Hepatocyte (in vitro differentiated cells): ENCODE measurements around the gene PACS1. TPM values are rescaled to one million over a fixed set of nuclear protein-coding genes. Genes with fewer than 3 reads are reported as not detected.
"Not testable (repeated sequence)": the region's sequence is repeated elsewhere in the genome, so short reads cannot be mapped to it uniquely, and the experiment has no call there.

Source experiments
- DNase-seq: peaks from one replicate; pipeline ENCODE4 v3.0.0-alpha.2; 2016; ENCODE audit warnings: low spot score
- H2AFZ ChIP-seq: fragments of 200-600 bp; sonication (generic); 2 replicates; pipeline ENCODE4 v1.6.0; 2016; ENCODE audit warnings: antibody characterized with exemption, mild to moderate bottlenecking
- H3K27ac ChIP-seq: fragments of 200-600 bp; sonication (generic); 2 replicates; pipeline ENCODE4 v1.5.1; 2016; ENCODE audit warnings: mild to moderate bottlenecking
- H3K27me3 ChIP-seq: fragments of 200-600 bp; sonication (generic); 2 replicates; pipeline ENCODE4 v1.6.1; 2016
- H3K36me3 ChIP-seq: fragments of 200-600 bp; sonication (generic); replicated peaks from 2 replicates; pipeline ENCODE4 v1.5.1; 2016; ENCODE audit warnings: low read depth; ENCODE audit not compliant: insufficient read depth
- H3K4me1 ChIP-seq: fragments of 200-600 bp; sonication (generic); 2 replicates; pipeline ENCODE4 v1.5.1; 2016; ENCODE audit warnings: mild to moderate bottlenecking, moderate library complexity; ENCODE audit not compliant: insufficient read depth
- H3K4me2 ChIP-seq: fragments of 200-600 bp; sonication (generic); 2 replicates; pipeline ENCODE4 v1.6.0; 2016
- H3K4me3 ChIP-seq: fragments of 200-600 bp; sonication (generic); 2 replicates; pipeline ENCODE4 v1.5.1; 2016; ENCODE audit warnings: mild to moderate bottlenecking
- H3K79me2 ChIP-seq: fragments of 200-600 bp; sonication (generic); 2 replicates; pipeline ENCODE4 v1.6.0; 2017; ENCODE audit warnings: mild to moderate bottlenecking
- H3K9me2 ChIP-seq: fragments of 200-600 bp; sonication (generic); replicated peaks from 2 replicates; pipeline ENCODE4 v1.6.0; 2017; ENCODE audit warnings: mild to moderate bottlenecking; ENCODE audit not compliant: insufficient read depth
- H3K9me3 ChIP-seq: fragments of 200-600 bp; sonication (generic); 2 replicates; pipeline ENCODE4 v1.5.1; 2016; ENCODE audit warnings: low read depth, mild to moderate bottlenecking
- H4K20me1 ChIP-seq: fragments of 200-600 bp; sonication (generic); 2 replicates; pipeline ENCODE4 v1.6.0; 2016; ENCODE audit warnings: mild to moderate bottlenecking; ENCODE audit not compliant: insufficient read depth, poor library complexity, severe bottlenecking
- CTCF ChIP-seq: fragments of 200-600 bp; sonication (generic); IDR thresholded peaks from 2 replicates; pipeline ENCODE4 v1.5.1; 2016; ENCODE audit warnings: antibody characterized with exemption, mild to moderate bottlenecking; ENCODE audit not compliant: poor library complexity
- EZH2 ChIP-seq: fragments of 200-600 bp; sonication (generic); IDR thresholded peaks from 2 replicates; pipeline ENCODE4 v1.6.1; 2016; ENCODE audit warnings: antibody characterized with exemption, mild to moderate bottlenecking, borderline replicate concordance
- EZH2phosphoT487 ChIP-seq: fragments of 200-600 bp; sonication (generic); IDR thresholded peaks from one replicate; pipeline ENCODE4 v1.6.1; 2018; ENCODE audit warnings: antibody characterized with exemption, mild to moderate bottlenecking, low read depth, moderate library complexity; ENCODE audit not compliant: unreplicated experiment, severe bottlenecking
- WGBS: methylation state at CpG from one replicate; pipeline ENCODE4 v1.1.6; 2016; ENCODE audit warnings: low lambda C conversion rate; ENCODE audit errors: missing lambda C conversion rate; 5-methylcytosine and 5-hydroxymethylcytosine counted together
- polyA plus RNA-seq: library from polyadenylated mRNA; unstranded; fragments of >200 nt; fragmentation: Nextera tagmentation; extraction: Ambion mirVana; gene quantifications from 2 replicates; pipeline ENCODE4 v1.2.1, GENCODE V29; 2016
- total RNA-seq: library from RNA; depleted of rRNA; stranded (reverse); fragments of >200 nt; gene quantifications from 2 replicates; pipeline ENCODE4 v1.2.3, GENCODE V29; 2014

The PACS1 gene
- total and polyA plus RNA-seq, 2 experiments from 2014 or later = 28.2 to 71.5 TPM

- Histone ChIP-seq H3K4me3 (no peak overlapping the region), H4K20me1 (peaks cover 10% of the 10 kb centered on the region), H3K36me3 (no peaks in the 10 kb centered on the region), H2AFZ (no peak overlapping the region), H3K9me3 (no peaks in the 10 kb centered on the region), H3K4me2 (no peak overlapping the region), H3K9me2 (no peaks in the 10 kb centered on the region), H3K27ac (no peak overlapping the region), H3K27me3 (no peaks in the 10 kb centered on the region), H3K4me1 (peaks cover 9% of the 10 kb centered on the region), H3K79me2 (peaks cover 16% of the 10 kb centered on the region)
- WGBS = 98% methylated on average over 8 of the region's 8 CpGs
- no peak for DNase-seq
- TF ChIP-seq EZH2 = no peak
- TF ChIP-seq EZH2phosphoT487 = no peak
- TF ChIP-seq CTCF = no peak
Observed at GRCh38 chr11:66275396-66275795, 205.3 kb downstream of the PACS1 start.

- no peak overlapping the region for H3K4me3 ChIP-seq
- H3K4me1 ChIP-seq = peaks cover 9% of the 10 kb centered on the region
- H2AFZ ChIP-seq = no peak overlapping the region
- H3K4me2 ChIP-seq = no peak overlapping the region
- H3K27me3 ChIP-seq = no peaks in the 10 kb centered on the region
- no peaks in the 10 kb centered on the region for H3K36me3 ChIP-seq
- WGBS = 94% methylated on average over 14 of the region's 14 CpGs
- no peaks in the 10 kb centered on the region for H3K9me2 ChIP-seq
- peaks cover 9% of the 10 kb centered on the region for H3K79me2 ChIP-seq
- no peak for DNase-seq
- TF ChIP-seq EZH2 (no peak), EZH2phosphoT487 (no peak), CTCF (no peak)
- H4K20me1 ChIP-seq = peaks cover 7% of the 10 kb centered on the region
- no peaks in the 10 kb centered on the region for H3K9me3 ChIP-seq
- no peak overlapping the region for H3K27ac ChIP-seq
Observed at GRCh38 chr11:66275984-66276612, 206.0 kb downstream of the PACS1 start.

- H3K4me1 ChIP-seq, H4K20me1 ChIP-seq, H3K27ac ChIP-seq, H3K9me2 ChIP-seq, H3K4me2 ChIP-seq, H2AFZ ChIP-seq, H3K9me3 ChIP-seq, H3K4me3 ChIP-seq, DNase-seq, H3K36me3 ChIP-seq, H3K79me2 ChIP-seq, H3K27me3 ChIP-seq: not testable (repeated sequence)
- WGBS = 91% methylated on average over 9 of the region's 13 CpGs
Observed at GRCh38 chr11:66276619-66277018, 206.5 kb downstream of the PACS1 start.

- not testable (repeated sequence) for H3K9me2 ChIP-seq, DNase-seq, H3K4me1 ChIP-seq, H3K36me3 ChIP-seq, H3K27ac ChIP-seq, H3K27me3 ChIP-seq, H2AFZ ChIP-seq, H3K79me2 ChIP-seq, H3K9me3 ChIP-seq, H3K4me3 ChIP-seq, H4K20me1 ChIP-seq
- peak overlapping the region; percentile 94 for H3K4me2 ChIP-seq
- WGBS = 70% methylated on average over 4 of the region's 4 CpGs
Observed at GRCh38 chr11:66277064-66277463, 207.0 kb downstream of the PACS1 start.
